GM15510 (cell line): ENCODE data around the gene PRUNE2.

Source experiments
- POLR2A ChIP-seq: IDR thresholded peaks from 3 replicates; pipeline ENCODE4 v1.6.1; 2011; ENCODE audit warnings: borderline replicate concordance; ENCODE audit not compliant: insufficient read length; ENCODE audit errors: extremely low read depth

The PRUNE2 gene, protein sequence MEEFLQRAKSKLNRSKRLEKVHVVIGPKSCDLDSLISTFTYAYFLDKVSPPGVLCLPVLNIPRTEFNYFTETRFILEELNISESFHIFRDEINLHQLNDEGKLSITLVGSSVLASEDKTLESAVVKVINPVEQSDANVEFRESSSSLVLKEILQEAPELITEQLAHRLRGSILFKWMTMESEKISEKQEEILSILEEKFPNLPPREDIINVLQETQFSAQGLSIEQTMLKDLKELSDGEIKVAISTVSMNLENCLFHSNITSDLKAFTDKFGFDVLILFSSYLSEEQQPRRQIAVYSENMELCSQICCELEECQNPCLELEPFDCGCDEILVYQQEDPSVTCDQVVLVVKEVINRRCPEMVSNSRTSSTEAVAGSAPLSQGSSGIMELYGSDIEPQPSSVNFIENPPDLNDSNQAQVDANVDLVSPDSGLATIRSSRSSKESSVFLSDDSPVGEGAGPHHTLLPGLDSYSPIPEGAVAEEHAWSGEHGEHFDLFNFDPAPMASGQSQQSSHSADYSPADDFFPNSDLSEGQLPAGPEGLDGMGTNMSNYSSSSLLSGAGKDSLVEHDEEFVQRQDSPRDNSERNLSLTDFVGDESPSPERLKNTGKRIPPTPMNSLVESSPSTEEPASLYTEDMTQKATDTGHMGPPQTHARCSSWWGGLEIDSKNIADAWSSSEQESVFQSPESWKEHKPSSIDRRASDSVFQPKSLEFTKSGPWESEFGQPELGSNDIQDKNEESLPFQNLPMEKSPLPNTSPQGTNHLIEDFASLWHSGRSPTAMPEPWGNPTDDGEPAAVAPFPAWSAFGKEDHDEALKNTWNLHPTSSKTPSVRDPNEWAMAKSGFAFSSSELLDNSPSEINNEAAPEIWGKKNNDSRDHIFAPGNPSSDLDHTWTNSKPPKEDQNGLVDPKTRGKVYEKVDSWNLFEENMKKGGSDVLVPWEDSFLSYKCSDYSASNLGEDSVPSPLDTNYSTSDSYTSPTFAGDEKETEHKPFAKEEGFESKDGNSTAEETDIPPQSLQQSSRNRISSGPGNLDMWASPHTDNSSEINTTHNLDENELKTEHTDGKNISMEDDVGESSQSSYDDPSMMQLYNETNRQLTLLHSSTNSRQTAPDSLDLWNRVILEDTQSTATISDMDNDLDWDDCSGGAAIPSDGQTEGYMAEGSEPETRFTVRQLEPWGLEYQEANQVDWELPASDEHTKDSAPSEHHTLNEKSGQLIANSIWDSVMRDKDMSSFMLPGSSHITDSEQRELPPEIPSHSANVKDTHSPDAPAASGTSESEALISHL (N-terminal part only)

DNA sequence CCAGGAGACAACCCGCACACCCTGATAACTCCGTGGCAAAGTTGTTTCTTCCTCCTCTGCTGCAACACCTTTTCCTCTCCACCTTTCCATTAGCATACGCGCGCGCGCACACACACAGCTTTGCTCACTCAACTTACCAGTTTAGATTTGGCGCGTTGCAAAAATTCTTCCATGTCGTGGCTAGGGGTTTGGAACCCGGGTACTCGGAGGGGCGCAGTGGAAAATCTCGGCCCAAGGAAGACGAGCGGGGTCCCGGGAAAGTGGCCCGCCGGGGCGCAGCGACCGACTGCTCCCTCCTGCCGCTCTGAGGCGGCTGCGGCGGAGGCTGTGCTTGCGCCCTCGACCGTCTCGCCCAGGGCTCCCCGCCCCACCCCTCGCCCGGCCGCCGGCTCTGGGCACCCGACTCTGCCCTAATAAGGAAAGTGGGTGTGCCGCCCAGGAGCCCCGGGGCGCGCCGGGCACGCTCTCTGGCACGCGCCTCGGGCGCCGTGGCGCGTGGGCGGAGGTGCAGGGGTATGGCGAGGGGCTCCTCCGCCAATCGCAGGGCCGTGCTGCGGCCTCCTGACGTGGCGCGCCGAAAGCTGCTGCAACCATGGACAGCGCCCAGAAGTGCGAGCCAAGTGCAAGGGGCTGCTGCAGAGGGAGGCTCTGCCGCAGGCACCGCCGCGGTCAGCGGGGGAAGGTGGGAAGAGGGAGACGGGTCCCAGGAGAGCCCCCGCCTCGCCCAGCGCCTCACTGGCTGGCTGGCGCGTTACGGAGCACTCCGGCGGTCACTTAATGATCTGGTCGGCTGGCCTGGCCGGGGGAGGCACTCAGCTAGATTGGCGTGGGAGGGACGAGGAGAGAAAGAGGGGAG, at the start of gene PRUNE2:
PRUNE2 (minus strand) TSS at position 324 of the 856 bp plus-strand sequence; CDS start at position 173, 151 bp downstream.
- no peak for TF ChIP-seq POLR2A

DNA sequence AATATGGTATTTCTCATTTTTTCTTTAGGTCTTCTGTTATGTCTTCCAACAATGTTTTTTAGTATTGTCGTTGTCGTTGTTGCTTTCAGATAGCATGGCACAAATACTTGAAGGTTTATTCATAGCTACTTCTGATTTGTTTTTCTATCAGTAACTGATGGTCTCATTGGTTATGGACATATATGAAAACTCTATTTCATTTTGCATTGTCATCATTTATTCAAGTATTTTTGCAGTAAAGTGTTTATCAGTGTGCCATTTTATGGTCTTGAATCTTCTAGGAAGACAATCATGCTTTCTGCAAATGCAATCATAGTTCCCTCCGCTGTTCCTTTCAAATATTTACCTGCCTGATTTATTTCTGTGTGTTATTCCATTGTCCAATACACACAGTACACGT, 44.0 kb upstream of the PRUNE2 start:
- no peak for TF ChIP-seq POLR2A

DNA sequence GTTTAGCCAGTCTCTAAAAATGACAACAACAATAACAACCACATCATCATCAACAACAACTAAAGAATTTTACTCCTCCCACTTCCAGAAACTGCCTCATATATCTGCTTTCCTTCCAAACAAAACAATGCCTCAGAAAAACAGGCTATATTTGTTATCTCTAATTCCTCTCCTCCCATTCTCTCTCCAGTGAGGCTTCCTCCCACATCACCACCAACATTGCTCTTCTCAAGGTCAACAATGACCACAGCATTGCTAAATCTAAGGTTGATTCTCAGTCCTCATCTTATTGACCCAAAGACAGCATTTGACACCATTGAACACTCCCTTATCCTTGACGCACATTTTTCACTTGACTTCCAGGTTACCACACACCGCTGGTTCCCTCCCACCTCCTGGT, 38.1 kb upstream of the PRUNE2 start:
- TF ChIP-seq POLR2A = no peak

DNA sequence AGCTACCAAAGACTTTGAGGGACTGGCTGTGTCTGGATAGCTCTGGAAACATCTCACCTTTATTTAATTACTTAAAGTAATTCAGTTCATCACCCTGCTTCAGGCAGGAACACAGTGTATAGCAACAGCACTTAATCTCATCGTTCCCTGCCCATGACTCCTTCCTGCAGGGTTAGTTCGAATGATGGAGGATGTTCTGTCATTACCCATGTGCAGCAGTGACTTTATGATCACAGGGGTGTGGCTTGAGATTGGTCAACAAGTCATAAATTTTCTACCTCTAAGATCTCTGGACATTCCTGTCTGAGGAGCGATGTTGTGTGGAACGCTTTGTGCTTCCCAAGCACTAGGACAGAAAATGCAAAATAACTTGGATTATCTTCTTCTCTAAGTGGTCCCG, 37.1 kb upstream of the PRUNE2 start:
- no peak for TF ChIP-seq POLR2A

DNA sequence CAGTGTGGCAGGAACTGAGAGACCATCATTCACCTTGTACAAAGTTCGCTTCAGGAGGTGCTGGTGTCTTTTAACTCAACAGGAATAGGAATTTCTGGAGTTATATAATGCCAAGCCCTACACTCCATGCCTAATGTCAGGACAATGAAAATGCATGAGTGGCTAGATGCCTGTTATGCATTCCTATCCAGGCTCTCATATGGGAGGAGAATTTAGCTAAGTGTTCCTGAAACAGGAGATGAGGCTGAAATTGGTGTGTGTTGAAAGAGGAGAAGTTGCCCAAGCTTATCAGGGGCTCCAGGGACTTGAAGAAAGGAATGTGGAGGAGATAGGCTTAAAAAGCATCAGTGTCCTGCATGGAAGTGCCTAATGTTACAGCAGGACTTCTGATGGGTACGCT, 26.8 kb upstream of the PRUNE2 start:
- TF ChIP-seq POLR2A = no peak

DNA sequence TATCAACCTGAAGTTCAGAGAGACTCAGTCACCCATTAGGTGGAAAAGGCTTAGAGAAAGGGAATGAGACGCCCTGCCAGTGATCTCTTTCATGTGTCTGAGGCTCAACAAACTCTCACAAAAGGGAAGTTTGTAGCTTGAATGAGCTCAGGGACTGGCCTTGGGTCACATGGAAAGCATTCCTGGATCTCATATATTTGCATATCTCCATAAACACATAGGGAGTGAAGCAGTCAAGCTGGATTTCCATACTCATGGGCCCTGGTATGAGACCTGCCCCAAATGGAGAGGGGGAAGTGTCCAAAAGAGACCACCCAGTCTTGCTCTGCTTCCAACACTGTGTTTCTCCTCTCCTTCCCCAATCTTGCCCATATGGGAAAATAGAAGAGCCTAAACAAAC, 26.4 kb upstream of the PRUNE2 start:
- TF ChIP-seq POLR2A = no peak

DNA sequence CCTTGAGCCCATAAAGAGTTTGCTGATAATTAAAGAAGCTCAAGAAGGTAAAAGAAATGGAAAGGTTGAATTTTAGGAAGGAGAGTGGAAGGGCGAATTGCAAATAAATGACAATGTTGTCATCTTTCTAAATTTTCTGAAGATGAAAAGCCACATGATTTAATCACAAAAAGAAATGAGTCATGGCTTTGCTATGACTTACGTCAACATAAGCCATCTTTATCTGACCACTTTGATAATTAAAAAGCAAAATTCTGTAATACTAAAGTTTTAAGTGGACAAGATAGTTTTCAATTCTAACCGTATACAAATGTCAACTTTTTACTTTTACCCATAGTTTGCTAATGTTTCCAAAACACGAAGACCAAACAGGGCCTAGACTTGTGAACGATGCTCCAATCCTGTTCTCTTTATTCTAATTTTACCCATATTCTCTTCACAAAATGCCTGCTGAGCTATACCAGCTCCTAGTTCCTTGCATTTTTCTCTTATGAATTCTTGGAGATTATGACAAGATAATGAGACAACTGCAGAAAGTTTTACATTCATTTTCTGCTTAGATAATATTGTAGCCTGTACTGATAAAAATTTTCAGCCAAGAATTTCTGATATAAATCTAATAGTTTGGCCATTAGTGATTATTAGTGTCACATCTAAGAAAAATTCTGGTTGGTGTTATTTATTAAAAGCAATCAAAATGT, 21.8 kb upstream of the PRUNE2 start:
- no peak for TF ChIP-seq POLR2A

DNA sequence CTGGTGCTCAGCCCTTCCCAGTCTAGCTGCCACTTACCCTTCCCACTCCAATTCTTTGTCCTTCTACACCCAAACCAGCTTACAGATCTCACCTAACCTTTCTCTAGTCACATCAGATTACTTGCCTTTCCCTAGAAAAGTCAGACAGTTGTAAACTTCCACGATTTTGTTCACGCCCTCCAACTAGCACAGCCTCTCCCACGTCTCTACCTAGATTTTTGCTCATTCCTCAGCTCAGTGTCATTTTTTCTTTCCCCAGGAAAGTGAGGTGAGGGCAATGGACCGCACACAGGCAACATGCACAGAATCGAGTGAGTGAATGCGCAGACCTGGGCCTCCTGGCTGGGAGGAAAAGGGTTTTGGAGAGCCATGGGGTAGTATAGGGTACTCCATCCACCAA, 20.9 kb upstream of the PRUNE2 start:
- no peak for TF ChIP-seq POLR2A

DNA sequence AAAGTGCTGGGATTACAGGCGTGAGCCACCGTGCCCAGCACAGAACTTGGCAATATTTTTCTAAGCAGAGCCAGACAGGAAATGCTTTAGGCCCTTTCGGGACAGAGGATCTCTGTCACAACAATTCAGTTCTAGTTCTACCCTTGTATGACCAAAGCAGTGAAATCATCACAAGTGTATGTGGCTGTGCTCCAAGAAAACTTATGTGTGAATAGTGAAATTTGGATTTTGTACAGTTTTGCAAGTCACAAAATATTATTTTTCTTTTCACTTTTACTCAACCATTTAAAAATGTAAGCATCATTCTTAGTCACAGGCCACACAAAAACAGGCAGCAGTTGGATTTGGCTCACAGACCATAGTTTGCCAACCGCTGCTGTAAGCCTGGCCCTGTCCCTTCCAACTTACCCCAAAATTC, 20.4 kb upstream of the PRUNE2 start:
- no peak for TF ChIP-seq POLR2A

DNA sequence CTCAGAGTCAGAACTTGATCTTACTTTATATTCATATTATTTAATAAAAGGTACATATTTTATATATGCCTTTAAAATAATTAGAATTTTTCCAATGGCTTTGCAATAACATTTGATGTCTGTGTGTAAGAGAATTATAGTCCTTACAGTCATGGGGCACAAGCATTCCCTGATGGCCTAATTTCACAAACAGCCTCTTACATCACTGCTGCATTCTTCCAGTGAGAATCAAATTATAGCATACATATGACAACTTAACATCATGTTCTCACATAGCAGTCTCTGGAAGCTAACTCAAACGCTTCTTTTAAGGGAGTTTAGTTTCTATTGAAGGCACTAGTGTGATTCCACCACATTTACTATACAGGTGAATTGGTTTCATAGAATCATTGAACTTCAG, 15.3 kb upstream of the PRUNE2 start:
- no peak for TF ChIP-seq POLR2A

DNA sequence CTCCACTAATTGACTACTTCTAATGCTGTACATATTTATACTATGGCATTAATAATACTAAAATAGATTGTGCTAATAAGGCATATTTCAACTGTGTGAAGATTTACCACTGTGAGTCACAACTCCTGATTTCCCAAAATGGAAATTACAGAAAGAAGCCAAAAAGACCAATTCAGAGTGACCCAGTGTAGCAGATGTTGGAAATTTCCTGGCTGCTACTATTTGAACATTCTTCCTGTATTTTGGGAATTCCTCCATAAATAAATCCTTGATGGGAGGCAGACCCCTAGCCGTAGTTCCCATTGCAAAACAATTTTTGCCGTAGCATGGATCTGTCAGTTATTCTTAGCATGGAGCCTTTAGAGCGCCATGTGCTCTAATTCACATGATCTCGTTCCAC, 11.4 kb upstream of the PRUNE2 start:
- no peak for TF ChIP-seq POLR2A

DNA sequence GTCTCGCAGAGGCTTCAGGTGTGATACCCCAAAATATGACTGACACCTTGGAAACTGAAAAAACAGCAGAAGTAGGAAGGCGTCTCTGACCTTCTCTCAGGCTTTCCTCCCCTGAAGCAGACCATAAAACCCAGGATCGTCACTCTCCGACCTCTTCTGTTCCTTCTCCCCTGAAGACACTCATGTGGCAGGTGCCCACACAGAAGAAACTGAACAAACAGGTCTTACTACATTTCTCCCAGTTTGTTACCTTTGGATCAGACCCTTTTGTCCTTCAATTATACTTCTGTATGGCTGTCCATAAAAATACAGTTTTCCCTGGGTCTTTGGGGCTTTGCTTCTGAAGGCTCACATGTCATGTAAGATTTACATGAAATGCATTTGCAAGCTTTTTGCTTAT, 10.3 kb upstream of the PRUNE2 start:
- TF ChIP-seq POLR2A = no peak

DNA sequence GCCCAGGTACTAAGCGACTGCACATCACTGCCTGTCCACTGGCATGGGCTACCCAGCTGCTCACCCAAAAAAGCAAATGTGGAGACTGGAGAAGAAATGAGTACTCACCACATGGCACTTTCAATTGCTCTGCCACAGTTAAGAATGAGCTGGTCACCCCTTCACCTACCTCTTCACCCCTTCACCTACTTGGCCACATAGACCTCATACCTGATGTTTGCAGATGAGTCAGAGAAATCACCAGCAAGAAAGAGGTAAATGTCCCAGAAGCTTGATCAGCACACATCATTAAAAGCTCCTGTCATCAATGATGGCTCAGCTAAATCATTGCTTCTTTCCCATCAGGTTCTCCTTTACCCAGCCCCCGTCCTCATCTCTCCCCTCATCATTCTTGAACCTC, 7.6 kb upstream of the PRUNE2 start:
- no peak for TF ChIP-seq POLR2A
